ENCODE data around the gene L3MBTL1.
"Not testable (repeated sequence)": the region's sequence is repeated elsewhere in the genome, so short reads cannot be mapped to it uniquely, and the experiment has no call there.

L3MBTL1 gene

GRCh38 chr20:43563429-43563828 lies 55.9 kb downstream of the L3MBTL1 start:
- no peak for DNase-seq

GRCh38 chr20:43563991-43564390 lies 56.5 kb downstream of the L3MBTL1 start:
- DNase-seq: no peak

GRCh38 chr20:43564455-43564854 lies 57.0 kb downstream of the L3MBTL1 start:
- no peak for DNase-seq

- no peak for DNase-seq
These were observed 57.7 kb downstream of the L3MBTL1 start for GRCh38 chr20:43564993-43565757.

GRCh38 chr20:43565758-43566104 lies 58.2 kb downstream of the L3MBTL1 start:
- no peak for DNase-seq

- DNase-seq: no peak
These were observed 60.0 kb downstream of the L3MBTL1 start for GRCh38 chr20:43567477-43567876.

- no peak for DNase-seq
These were observed 61.2 kb downstream of the L3MBTL1 start for GRCh38 chr20:43568706-43569105.

- DNase-seq: no peak
These were observed 61.8 kb downstream of the L3MBTL1 start for GRCh38 chr20:43569282-43569681.

- DNase-seq: no peak
These were observed 63.0 kb downstream of the L3MBTL1 start for GRCh38 chr20:43570496-43570895.

- no peak for DNase-seq
These were observed 63.8 kb downstream of the L3MBTL1 start for GRCh38 chr20:43571310-43571709.

GRCh38 chr20:43571771-43572170 lies 64.3 kb downstream of the L3MBTL1 start:
- no peak for DNase-seq

- DNase-seq: no peak
These were observed 65.4 kb downstream of the L3MBTL1 start for GRCh38 chr20:43572891-43573290.

- no peak for DNase-seq
These were observed 68.6 kb downstream of the L3MBTL1 start for GRCh38 chr20:43576108-43576507.

GRCh38 chr20:43579861-43580793 lies 72.6 kb downstream of the L3MBTL1 start:
- peak; percentile 77 for DNase-seq

GRCh38 chr20:43583133-43583864 lies 75.8 kb downstream of the L3MBTL1 start:
- DNase-seq: no peak

- DNase-seq: peak; percentile 99
These were observed 76.5 kb downstream of the L3MBTL1 start for GRCh38 chr20:43583982-43584432.

- peak; percentile 17 for DNase-seq
These were observed 77.1 kb downstream of the L3MBTL1 start for GRCh38 chr20:43584448-43585136.

GRCh38 chr20:43586641-43587040 lies 79.1 kb downstream of the L3MBTL1 start:
- DNase-seq: no peak

GRCh38 chr20:43588526-43588925 lies 81.0 kb downstream of the L3MBTL1 start:
- DNase-seq: not testable (repeated sequence)

GRCh38 chr20:43590036-43590391 lies 82.5 kb downstream of the L3MBTL1 start:
- DNase-seq: peak; percentile 30

GRCh38 chr20:43590392-43591303 lies 83.2 kb downstream of the L3MBTL1 start, which contains the start of gene IFT52:
Gene IFT52 (plus strand): TSS chr20:43590937. CDS start chr20:43594699, 3,762 bp downstream.
- DNase-seq: peak; percentile 90

Data from MV-4-11 (cell line).